22Rv1 (cell line): ENCODE data around the gene BICC1.

Experiments used
- CTCF ChIP-seq: fragments of 450-650 bp; IDR thresholded peaks from 2 replicates; pipeline ENCODE4 v1.5.1; 2017; ENCODE audit warnings: mild to moderate bottlenecking
- ZFX ChIP-seq: fragments of 450-650 bp; IDR thresholded peaks from 2 replicates; pipeline ENCODE4 v1.6.1; 2017; ENCODE audit warnings: antibody characterized with exemption, borderline replicate concordance

- TF ChIP-seq CTCF (no peak), ZFX (no peak)
Observed at GRCh38 chr10:58856508-58857240, 344.0 kb downstream of the BICC1 start.
